T follicular helper cell (primary cell): ENCODE measurements around the gene SUCLG2.
"Not testable (repeated sequence)": the region's sequence is repeated elsewhere in the genome, so short reads cannot be mapped to it uniquely, and the experiment has no call there.

ENCODE experiments used
- DNase-seq: peaks from one replicate; pipeline ENCODE4 v3.0.0-alpha.2; 2020; ENCODE audit warnings: low read depth

Gene SUCLG2

GRCh38 chr3:67559029-67559605 is 95.3 kb downstream of the SUCLG2 start:
- no peak for DNase-seq

GRCh38 chr3:67558426-67558825 is 96.0 kb downstream of the SUCLG2 start:
- DNase-seq = no peak

- DNase-seq = no peak
These were observed 96.5 kb downstream of the SUCLG2 start for GRCh38 chr3:67557848-67558355.

- DNase-seq = no peak
These were observed 102.9 kb downstream of the SUCLG2 start for GRCh38 chr3:67551361-67552016.

GRCh38 chr3:67550541-67550940 is 103.9 kb downstream of the SUCLG2 start:
- no peak for DNase-seq

- DNase-seq = not testable (repeated sequence)
These were observed 111.7 kb downstream of the SUCLG2 start for GRCh38 chr3:67542502-67543250.

GRCh38 chr3:67540198-67540894 is 114.1 kb downstream of the SUCLG2 start:
- no peak for DNase-seq

GRCh38 chr3:67537203-67537602 is 117.2 kb downstream of the SUCLG2 start:
- not testable (repeated sequence) for DNase-seq

GRCh38 chr3:67535006-67535405 is 119.4 kb downstream of the SUCLG2 start:
- no peak for DNase-seq

- no peak for DNase-seq
These were observed 119.8 kb downstream of the SUCLG2 start for GRCh38 chr3:67534594-67534993.

- DNase-seq = no peak
These were observed 123.0 kb downstream of the SUCLG2 start for GRCh38 chr3:67531181-67532101.

GRCh38 chr3:67529915-67530314 is 124.5 kb downstream of the SUCLG2 start:
- no peak for DNase-seq

GRCh38 chr3:67529337-67529736 is 125.1 kb downstream of the SUCLG2 start:
- no peak for DNase-seq

GRCh38 chr3:67526246-67526645 is 128.2 kb downstream of the SUCLG2 start:
- no peak for DNase-seq

GRCh38 chr3:67524046-67524445 is 130.4 kb downstream of the SUCLG2 start:
- no peak for DNase-seq

- DNase-seq = no peak
These were observed 132.3 kb downstream of the SUCLG2 start for GRCh38 chr3:67522081-67522480.

- no peak for DNase-seq
These were observed 133.3 kb downstream of the SUCLG2 start for GRCh38 chr3:67521053-67521646.

- no peak for DNase-seq
These were observed 136.2 kb downstream of the SUCLG2 start for GRCh38 chr3:67518236-67518635.

- no peak for DNase-seq
These were observed 136.6 kb downstream of the SUCLG2 start for GRCh38 chr3:67517781-67518180.

GRCh38 chr3:67516496-67516895 is 137.9 kb downstream of the SUCLG2 start:
- DNase-seq = no peak

- no peak for DNase-seq
These were observed 138.6 kb downstream of the SUCLG2 start for GRCh38 chr3:67515778-67516177.
